Heart left ventricle (tissue), 13 donors: ENCODE results near the gene PRR5.

Experiments used
- POLR2A ChIP-seq, 2 donors: fragments of 450-650 bp; IDR thresholded peaks; one replicate each; pipeline ENCODE4 v1.6.1; 2017; ENCODE audit warnings: antibody characterized with exemption in 2 of 2, mild to moderate bottlenecking in 2 of 2, moderate library complexity in 2 of 2
- TF ChIP-seq, protein P1 (sequence below), 12 donors: fragments of 200-600 bp; sonication (generic) in 4 of 12; IDR thresholded peaks; one replicate each; pipeline versions ENCODE4 v1.5.0 to v1.8.0; 2018 to 2022; ENCODE audit warnings: antibody characterized with exemption in 12 of 12, mild to moderate bottlenecking in 5 of 12
- donor health status: ischemic (EF 13 %, LVEDD 7.1; RV severe dilation, severe dysfunction).
- donor health status: DM: no; HTN: yes; CAD: no.
- donor health status: DM: no; HTN: no; CAD: no.
- donor health status: ischemic (EF 25% LVEDD 6.9; RV normal size, moderate dysfunction).
- donor health status: ischemic (EF 25% LVEDD 5.7; RV mildly dilated, moderate dysfunction).
- donor health status: ischemic (EF 35%, LVEDD 5.7; RV mildly dilated, moderate dysfunction).
- donor health status: nonischemic (EF 11% LVEDD 7.7; RV severe dilation, severe dysfunction).
- donor health status: DM: yes; HTN: yes; CAD: no.
- donor health status: PGD.
- donor health status: ischemic (EF 29% LVEDD 5.4; RV normal size, mild dysfunction).
- donor health status: nonischemic (EF 23%, LVEDD 6.1; RV moderate dilation, normal function).

DNA sequence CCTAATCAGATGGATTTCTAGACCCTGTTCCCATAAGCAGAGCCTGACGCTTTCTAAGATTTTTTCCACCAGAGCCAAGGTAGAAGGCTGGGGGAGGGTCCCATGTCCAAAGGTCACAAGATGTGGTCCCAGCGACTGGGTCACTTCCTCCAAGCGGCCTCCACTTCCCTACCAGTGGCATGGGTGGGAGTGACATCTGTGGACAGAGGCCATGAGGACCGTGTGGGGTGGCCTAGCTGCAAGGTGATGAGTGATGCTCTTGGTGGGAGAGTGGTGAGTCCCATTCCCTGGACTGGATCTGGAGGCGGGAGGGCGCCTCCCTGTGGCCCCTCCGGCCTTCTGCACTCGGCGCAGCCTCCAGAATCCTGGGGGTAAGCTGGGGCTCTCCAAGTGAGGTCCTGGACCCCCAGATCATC is 32.4 kb upstream of the PRR5 start:
- TF ChIP-seq, protein P1, sequence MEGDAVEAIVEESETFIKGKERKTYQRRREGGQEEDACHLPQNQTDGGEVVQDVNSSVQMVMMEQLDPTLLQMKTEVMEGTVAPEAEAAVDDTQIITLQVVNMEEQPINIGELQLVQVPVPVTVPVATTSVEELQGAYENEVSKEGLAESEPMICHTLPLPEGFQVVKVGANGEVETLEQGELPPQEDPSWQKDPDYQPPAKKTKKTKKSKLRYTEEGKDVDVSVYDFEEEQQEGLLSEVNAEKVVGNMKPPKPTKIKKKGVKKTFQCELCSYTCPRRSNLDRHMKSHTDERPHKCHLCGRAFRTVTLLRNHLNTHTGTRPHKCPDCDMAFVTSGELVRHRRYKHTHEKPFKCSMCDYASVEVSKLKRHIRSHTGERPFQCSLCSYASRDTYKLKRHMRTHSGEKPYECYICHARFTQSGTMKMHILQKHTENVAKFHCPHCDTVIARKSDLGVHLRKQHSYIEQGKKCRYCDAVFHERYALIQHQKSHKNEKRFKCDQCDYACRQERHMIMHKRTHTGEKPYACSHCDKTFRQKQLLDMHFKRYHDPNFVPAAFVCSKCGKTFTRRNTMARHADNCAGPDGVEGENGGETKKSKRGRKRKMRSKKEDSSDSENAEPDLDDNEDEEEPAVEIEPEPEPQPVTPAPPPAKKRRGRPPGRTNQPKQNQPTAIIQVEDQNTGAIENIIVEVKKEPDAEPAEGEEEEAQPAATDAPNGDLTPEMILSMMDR (IDR thresholded peaks at IDR 0.05) = peak in 3 of 12 donors; percentile 19 to 33 (median 26)
- TF ChIP-seq POLR2A (IDR thresholded peaks at IDR 0.05) = no peak
